Transverse colon (tissue), 4 donors: ENCODE measurements around the gene RBM45.

Source experiments
- CTCF ChIP-seq, 5 experiments: fragments of 200-600 bp in 3 of 5; fragments of 450-650 bp in 2 of 5; sonication (generic) in 3 of 5; IDR thresholded peaks; 1 replicate in 2 of 5; 2 replicates in 3 of 5; pipeline ENCODE4 v1.5.1; 2016 to 2017; ENCODE audit warnings: antibody characterized with exemption in 5 of 5, inconsistent platforms in 3 of 5, mild to moderate bottlenecking in 2 of 5, moderate library complexity in 1 of 5
- EP300 ChIP-seq: sonication (generic); formaldehyde crosslinking; IDR thresholded peaks from one replicate; pipeline ENCODE4 v1.6.1; 2017; ENCODE audit warnings: antibody characterized with exemption, low read depth
- POLR2AphosphoS5 ChIP-seq, 3 donors: sonication (generic); formaldehyde crosslinking; IDR thresholded peaks; one replicate each; pipeline ENCODE4 v1.6.1; 2016; ENCODE audit warnings: antibody characterized with exemption in 3 of 3

- no peak for TF ChIP-seq CTCF (IDR thresholded peaks at IDR 0.05)
- no peak for TF ChIP-seq POLR2AphosphoS5 (IDR thresholded peaks at IDR 0.05)
- TF ChIP-seq EP300 = no peak
Observed at GRCh38 chr2:178111743-178112142, 494 bp upstream of the RBM45 start.
